Endothelial cell of hepatic sinusoid (primary cell): Measurements from ENCODE around the gene SLC7A5.
"Not testable (repeated sequence)": the region's sequence is repeated elsewhere in the genome, so short reads cannot be mapped to it uniquely, and the experiment has no call there.

ENCODE experiments used
- in situ Hi-C: cut with HindIII; loops from 2 replicates; pipeline ENCODE4 v1.10.0; 2017; ENCODE audit warnings: low sequenced_read_pairs

Gene SLC7A5

DNA sequence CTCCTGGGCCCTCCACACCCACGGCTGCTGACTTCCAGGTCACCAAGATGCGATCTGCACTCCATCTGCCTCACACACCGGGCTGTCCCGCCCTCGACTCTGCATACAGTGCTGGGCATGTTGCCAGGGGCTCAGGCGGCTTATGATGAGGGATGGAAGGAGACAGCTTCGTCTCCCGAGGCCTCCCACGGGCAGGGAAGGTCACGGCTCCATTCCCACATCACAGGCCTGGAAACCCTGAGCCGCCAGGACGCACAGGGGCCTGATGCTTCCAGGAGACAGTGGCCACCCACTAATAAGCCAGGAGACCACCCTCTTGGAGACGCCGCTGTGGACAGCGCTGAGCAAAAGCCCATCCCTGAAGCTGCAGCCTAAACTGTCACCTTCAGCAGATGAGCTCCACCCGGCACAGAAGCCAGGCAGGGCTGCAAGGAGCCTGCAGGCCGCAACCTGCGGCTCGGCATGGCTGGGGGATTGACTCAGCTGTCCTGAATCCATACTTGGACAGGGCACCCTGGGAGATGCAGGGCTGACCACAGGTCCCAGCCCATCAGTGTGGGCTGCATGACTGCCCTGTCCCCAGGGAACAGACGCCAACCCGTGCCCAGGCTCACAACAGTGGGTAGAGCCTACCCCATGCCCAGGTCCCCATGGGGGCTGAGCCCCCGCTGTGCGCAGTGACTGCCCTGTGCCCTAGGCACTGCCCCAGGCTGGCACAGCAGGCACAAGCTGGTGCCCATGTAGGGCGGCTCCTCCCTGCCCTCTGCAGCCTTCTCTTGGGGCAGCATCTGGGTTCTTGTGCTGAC lies 34.4 kb downstream of the SLC7A5 start:
- in situ Hi-C loops = no loop called here

DNA sequence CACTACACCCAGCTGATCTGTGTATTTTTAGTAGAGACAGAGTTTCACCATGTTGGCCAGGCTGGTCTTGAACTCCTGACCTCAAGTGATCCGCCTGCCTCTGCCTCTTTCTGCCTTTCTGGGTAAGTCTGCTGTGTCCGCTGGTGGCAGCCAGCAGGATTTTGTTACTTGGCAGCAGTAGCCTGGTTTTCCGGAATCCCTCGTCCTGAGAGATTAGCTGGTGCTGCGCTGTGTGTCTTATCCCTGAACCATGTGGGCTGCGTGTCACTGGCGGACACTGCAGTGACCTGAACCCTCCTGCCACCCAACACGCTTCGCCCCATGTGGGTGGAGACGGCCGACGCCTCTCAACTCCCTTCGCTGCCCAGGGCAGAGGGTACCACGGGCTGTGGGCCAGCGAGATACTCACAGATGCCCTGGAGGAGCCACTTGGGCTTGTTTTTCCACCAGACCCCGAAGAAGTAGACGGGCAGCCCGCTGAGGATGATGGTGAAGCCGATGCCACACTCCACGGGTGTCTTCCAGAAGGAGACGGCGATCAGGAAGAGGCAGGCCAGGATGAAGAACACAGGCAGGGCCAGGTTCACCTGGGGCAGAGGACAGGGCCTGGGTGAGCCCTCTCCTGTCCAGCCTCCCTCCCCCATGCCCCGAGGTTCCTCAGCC lies 35.2 kb downstream of the SLC7A5 start:
- in situ Hi-C loops = no loop called here

DNA sequence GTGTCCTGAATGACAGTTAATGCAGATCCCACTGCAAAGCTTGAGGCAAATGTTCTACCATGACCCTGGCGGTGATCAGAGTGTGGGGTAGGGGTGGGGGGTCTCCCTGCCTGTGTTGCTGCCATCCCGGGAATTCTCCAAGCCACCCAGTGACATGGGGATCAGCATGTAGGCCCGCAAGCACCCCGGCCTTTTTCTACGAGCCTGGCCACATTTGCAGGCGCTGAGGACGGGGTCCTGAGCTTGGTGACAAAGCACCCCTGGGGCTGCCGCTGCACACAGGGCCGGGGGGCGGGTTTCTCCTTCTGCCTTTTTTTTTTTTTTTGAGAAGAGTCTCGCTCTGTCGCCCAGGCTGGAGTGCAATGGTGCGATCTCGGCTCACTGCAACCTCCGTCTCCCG lies 35.8 kb downstream of the SLC7A5 start:
- in situ Hi-C loops = no loop called here

DNA sequence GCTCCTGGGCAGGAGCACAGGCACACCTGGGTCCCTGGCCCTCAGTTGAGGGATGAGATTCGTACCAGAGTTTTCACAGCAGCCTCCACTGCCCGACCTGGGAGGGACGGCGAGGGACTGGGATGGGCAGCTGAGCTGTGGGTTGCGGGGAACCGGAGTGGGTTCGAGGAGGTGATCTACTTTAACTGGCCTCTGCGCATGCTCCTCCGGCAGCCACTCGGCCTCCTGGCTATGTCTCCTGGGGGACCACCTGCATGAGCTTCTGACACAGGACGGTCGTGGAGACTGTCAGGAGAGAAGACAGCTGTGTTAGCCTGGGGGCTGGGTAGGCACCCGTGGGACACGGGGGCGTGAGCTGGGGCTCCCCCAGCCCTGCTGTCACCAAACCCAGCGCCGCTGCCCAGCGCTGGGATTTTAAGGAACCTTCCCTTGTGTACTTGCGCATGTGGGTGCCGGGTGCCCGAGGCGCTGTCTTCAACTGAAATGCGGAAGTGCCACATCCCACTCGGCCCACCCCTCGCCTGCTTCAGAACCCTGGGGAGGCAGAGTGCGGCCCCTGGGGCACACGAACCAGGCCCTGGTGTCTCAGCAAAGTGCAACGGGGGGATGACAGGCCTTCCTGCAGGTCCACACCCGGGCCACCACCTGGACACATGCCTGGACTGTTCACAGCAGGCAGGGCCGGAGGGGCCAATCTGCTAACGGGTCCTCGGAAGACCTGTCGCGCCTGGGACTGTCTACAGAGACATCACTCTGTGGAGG lies 36.4 kb downstream of the SLC7A5 start:
- in situ Hi-C loops = no loop called here

DNA sequence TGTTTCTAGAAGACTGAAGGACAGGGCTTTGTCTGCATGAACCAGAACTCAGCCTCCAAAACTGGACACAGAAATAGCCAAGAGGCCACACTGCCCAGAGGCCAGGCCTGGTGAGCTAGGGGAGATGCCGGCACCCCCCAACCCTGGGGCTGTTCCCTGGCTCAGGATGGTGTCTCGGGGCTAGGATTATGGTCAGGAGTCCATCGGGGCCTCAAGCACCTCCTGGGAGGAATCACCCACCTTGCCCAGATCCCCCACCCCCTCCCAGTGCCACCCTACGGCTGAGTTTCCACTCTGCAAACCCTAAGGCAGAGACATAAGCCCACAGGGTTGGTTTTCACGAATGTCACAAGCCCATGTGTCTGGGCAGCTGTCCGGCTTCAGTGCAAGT lies 37.2 kb downstream of the SLC7A5 start:
- in situ Hi-C loops = no loop called here

DNA sequence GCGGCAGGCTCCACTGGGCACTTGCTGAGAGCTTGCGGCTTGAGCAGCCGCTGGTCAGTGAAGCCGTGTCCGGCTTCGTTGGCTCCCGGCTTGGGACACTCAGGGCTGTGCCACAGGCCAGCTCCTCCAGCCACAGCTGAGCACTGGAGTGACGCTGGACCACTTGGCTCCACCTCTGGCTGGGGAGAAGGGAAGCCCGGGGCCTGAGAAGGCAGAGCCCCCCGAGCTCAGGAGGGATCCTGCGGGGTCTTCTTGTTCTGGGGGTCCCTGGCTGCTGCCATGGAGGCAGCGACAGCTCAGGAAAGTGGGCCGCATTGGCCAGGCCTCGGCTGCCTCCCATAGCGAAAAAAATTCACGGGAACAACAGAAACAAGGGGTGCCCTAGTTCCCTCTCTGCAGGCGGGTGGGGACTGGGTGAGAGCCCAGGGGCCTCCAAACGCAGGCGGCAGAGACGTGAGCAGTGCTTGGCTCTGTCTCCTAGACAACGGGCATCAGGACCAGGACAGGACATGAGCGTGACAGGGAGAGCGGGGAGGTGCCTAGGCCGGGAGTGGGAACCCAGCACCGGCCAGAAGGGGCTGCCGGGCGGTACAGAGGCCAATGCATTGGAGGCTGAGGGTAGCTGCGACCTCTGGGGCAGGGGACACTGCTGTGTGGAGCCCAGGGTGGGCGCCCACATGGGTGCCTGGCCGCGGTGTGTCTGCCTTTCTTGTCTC lies 37.7 kb downstream of the SLC7A5 start:
- in situ Hi-C loops = no loop called here

DNA sequence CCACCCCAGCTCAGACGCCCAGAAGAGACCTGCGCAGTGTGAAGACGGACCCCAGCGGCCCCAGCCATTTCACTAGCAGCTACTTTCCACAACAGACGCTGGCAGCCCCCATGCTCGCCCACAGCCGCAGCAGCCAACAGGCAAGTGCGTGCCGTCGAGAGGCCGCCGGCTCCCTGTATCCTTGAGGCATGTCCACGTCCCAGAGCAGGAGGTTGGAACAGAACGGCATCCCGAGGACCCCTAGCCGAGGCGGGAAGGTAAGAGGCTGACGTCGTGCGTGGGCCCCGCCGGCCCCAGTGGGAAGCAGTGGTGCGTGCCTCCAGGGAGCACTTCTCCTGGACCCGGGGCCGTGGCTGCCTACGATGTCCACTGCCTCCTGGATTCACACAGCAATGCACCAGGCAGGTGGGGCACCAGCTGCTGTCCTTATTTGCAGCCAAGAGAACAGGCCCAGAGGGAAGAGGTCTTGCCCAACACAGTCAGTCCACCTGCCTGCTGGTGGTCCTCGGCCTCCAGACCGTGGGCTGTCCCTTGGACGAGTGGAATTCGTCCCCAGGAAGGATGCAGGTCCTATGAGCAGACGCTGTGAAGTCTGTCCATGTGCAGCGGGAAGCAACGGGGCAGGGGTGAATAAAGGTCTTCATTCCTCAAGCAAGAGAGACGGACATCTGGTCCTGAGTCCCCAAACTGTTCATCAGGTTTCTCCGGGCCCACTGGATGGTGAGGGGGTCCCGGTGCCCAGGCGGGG lies 38.5 kb downstream of the SLC7A5 start:
- in situ Hi-C loops = no loop called here

DNA sequence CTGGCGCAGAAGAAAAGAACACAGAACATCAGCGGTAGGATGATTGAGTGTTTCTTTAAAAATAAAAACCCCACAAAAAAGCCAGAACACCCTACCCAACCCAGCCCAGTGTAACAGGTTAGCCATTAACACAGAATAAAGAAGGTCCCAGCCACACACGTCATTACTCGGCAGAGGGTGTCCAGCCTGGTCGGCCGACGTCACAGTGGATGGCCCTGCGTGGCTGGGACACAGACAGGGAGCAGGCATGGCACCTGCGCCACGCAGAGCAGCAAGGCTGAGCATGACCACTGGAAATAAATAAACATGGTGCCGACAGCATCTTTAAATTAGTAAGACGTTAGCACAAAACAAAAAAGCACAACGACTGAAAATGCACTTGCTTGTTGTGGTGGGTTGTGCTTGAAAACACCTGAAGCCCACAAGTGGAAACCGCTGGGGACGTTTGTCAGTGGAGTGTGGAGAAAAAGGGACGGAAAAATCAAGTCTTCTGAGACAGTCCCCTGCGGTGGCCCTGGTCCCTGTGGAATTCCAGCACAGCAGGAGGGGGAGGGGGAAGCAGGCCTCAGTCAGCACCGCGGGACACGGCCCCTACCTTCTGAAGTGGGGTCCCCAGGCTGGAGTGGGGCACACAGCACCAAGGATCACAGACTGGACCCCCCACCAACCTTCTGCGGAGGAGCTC lies 39.2 kb downstream of the SLC7A5 start:
- in situ Hi-C loops = no loop called here

DNA sequence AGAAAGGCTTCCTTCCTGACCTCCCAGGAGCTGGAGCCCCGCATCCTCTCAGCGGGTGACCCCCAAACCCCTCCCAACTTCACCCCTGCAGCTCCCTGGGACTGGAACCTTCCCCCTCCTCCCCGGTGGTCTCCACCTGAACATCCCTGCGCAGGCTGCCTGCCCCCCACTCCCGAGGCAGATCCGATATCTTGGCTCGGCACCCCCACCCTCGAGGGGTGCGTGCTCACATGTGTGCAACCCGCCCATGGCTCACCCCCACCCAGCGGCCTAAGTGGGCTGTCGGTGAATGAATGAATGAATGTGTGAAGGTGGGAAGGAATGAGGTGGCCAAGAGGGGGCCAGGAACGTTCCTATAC lies 39.7 kb downstream of the SLC7A5 start:
- in situ Hi-C loops = no loop called here

DNA sequence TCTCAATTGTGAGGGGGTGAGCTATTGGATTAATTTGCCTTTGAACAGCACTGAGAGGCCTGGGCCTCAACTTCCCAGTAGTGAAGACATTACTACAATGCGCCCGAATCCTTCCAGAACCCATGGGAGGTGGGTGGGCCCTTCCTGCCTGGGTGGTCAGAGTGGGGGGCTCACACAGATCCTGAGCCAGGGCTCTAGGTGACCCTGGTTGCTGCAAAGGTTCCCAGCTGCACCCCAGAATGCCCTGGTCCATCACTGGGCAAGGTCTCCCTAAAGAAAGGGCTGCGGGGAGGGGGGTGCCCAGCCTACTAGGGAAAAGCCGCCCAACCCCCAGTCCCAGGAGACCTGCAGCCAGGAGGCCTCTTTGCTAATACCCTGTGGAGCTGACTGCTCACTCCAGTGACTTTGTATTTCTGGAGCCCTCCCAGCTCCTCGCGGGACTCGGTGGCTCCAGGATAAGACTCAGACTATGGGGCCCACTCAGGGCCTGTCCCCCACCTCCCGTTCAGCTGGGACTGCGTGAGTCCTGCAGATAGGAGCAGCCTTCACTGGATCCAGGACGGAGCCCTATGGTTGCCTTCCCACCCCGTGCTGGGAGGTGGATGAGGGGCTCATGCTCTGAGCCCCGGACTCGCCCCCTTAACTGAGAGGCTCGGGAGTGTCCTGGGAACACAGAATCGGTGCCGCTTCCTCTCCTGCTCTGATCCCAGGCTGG lies 40.2 kb downstream of the SLC7A5 start:
- in situ Hi-C loops = no loop called here

DNA sequence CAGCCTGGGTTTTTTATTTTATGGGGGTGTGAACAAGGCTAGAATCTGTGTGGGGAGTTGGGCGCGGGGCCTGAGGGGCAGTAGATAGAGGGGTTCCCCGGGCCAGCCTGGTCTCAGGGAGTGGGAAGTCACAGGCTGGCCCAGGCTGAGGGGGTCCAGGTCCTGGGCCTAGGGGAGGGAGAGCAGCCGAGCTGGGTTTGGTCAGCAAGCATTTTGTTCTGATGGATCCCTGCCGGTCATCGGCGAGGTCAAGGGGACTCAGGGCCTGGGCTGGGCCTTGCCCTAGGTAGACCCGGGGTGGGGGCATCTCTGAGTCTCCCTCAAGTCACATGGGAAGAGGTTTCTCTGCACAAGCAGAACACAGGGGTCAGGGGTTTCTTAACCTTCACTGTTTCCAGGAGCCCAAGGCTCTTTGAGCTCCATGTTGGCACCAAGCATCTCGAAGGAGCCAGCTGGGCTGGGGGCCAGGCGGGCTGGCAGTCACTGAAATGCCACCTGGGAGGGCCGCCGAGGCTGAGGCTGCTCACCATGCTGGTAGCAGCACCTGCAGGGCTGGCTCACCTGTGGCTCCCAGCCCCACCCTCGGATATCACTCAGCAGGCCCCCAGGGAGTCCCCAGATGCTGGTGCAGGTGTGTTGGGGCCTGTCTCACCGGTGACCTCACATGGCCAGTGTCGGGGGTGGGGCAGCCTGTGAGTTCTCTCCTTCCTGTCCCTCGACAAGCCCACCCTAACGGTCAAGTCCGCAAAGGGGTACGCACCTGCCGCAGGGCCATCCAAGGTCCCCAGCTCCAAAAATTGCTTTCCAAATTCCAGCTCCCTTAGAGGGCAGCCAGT lies 41.0 kb downstream of the SLC7A5 start:
- in situ Hi-C loops = no loop called here

DNA sequence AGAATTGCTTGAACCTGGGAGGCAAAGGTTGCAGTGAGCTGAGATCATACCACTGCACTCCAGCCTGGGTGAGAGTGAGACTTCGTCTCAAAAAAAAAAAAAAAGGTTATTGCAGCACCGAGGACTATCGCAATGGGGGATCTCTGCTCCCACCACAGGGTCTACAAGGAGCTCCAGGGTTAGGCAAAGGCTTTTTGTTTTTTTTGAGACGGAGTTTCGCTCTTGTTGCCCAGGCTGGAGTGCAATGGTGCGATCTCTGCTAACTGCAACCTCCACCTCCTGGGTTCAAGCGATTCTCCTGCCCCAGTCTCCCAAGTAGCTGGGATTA lies 41.8 kb downstream of the SLC7A5 start:
- in situ Hi-C loops = not testable (repeated sequence)

DNA sequence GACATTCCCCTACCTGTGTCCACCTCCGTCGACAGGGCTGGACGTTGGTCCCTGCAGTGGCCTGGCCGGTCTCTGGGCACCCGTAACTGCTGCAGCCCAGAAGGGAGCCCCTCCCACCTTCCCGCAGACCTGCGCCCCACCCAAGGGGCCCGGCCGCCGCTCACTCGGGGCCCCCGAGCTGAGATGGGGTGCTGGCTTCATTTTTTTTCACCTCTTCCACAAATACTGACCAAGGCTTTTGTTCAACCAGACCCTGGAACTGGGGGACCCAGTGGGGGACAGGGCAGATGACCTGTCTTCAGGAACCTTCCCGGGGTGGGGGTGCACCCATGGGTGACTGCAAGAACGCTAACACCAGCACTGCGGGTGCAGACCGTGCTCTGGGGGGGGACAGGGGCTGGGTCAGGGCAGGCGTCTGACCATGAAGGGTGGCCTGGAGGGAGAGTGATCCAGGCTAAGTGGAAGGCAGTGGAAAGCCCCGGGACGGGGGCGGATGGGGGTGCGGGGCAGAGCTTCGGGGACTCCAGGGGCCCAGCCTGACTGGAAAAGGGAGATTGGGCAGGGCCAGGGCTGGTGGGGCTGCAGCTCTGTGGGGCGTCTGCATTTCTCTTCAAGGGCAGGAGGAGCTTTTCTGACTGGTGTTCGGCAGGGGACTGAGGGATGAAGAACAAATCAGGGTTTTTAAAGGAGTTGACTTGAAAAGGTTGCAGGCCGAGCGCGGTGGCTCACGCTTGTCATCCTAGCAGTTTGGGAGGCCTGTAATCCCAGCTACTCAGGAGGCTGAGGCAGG lies 42.3 kb downstream of the SLC7A5 start:
- in situ Hi-C loops = no loop called here

DNA sequence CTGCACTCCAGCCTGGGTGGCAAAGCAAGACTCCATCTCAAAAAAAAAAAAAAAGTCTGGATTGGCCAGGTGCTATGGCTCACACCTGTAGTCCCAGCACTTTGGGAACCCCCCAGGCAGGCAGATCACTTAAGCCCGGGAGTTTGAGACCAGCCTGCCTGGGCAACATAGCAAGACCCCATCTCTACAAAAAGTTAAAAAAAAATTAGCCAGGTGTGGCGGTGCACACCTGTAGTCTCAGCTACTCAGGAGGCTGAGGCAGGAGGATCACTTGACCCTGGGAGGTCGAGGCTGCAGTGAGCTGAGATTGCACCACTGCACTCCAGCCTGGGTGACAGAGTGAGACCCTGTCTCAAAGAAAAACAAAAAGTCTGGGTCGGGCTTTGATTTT lies 42.9 kb downstream of the SLC7A5 start:
- in situ Hi-C loops = not testable (repeated sequence)

DNA sequence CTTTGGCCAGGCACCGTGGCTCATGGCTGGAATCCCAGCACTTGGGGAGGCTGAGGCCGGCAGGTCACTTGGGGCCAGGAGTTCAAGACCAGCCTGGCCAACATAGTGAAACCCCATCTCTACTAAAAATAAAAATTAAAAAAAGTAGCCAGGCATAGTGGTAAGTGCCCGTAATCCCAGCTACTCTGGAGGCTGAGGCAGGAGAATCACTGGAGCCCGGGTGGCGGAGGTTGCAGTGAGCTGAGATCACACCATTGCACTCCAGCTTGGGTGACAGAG lies 43.5 kb downstream of the SLC7A5 start:
- in situ Hi-C loops = not testable (repeated sequence)

DNA sequence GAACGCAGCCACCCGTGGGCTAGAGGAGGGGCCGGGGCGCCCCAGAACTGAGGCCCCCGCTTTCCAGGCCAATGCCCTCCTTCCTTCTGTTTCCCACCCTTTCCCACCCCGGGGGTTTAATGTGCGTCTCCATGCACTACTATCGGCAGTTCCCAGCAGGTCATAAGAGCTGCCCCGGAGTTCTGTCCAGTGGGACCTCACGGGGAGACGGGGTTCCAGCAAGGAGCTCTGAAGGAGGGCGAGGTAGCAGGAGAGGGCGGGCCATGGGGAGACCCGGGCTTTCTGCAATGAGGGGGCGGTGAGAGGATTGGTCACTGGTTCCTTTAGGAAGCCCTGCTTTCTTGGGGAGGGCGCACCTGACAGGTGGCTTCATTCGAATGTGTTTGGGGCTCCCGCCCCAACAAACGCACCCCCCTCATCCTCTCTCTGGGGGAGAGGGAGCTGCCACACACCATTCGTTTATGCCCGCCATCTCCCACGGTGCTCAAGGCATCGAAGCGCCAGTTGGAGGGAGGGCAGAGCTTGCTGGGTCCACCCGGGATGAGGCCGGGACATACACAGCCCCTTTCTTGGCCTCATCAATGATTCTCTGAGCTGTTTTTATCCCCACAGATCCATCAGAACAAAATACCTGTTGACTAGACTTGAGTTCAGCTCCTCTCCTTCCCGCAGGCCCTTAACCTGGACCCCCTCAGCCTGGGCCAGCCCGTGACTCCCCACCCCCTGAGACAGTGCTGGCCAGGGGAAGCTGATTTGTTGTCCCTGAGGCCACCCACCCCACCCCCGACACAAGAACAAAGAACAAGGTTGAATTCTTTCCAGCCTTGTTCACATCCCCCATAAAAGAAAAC lies 44.1 kb downstream of the SLC7A5 start:
- in situ Hi-C loops = no loop called here
